Activated gamma-delta T cell treated with anti-CD3 and anti-CD28 coated beads, Interleukin-2, amount 50 U/mL, for 16 hours (primary cell): ENCODE measurements around the gene CADPS2.
"Not testable (repeated sequence)": the region's sequence is repeated elsewhere in the genome, so short reads cannot be mapped to it uniquely, and the experiment has no call there.

Source experiments
- DNase-seq: peaks from one replicate; pipeline ENCODE4 v3.0.0-alpha.2; 2020; ENCODE audit warnings: low read depth

Gene CADPS2

GRCh38 chr7:122289426-122289825, 596.8 kb downstream of the CADPS2 start:
- DNase-seq: no peak

GRCh38 chr7:122284608-122285007, 601.7 kb downstream of the CADPS2 start:
- DNase-seq: not testable (repeated sequence)

- no peak for DNase-seq
Measured at GRCh38 chr7:122273117-122273516, 613.1 kb downstream of the CADPS2 start.

GRCh38 chr7:122269241-122269640, 617.0 kb downstream of the CADPS2 start:
- no peak for DNase-seq
